Measurements from ENCODE around the gene KLHL29.

KLHL29 gene

GRCh38 chr2:23460993-23461392 lies 76.0 kb downstream of the KLHL29 start:
- FAIRE-seq (no peak), DNase-seq (ENCODE audit: insufficient read length, low spot score) (no peak)

GRCh38 chr2:23464156-23464555 lies 79.2 kb downstream of the KLHL29 start:
- DNase-seq (ENCODE audit: insufficient read length, low spot score) (no peak), FAIRE-seq (no peak)
- TF ChIP-seq CTCF (IDR thresholded peaks at IDR 0.05; ENCODE audit: insufficient read depth, missing control alignments), result no peak

More at GRCh38 chr2:23460993-23461392, 76.0 kb downstream of the KLHL29 start:
- TF ChIP-seq CTCF (IDR thresholded peaks at IDR 0.05; ENCODE audit: insufficient read depth, missing control alignments), result no peak

GRCh38 chr2:23464905-23465537 lies 80.0 kb downstream of the KLHL29 start:
- TF ChIP-seq CTCF (IDR thresholded peaks at IDR 0.05; ENCODE audit: insufficient read depth, missing control alignments), result no peak
- no peak for DNase-seq (ENCODE audit: insufficient read length, low spot score)
- no peak for FAIRE-seq

GRCh38 chr2:23465936-23466335 lies 81.0 kb downstream of the KLHL29 start:
- FAIRE-seq (no peak), DNase-seq (ENCODE audit: insufficient read length, low spot score) (no peak)
- TF ChIP-seq CTCF (IDR thresholded peaks at IDR 0.05; ENCODE audit: insufficient read depth, missing control alignments), result no peak

GRCh38 chr2:23467618-23468017 lies 82.6 kb downstream of the KLHL29 start:
- TF ChIP-seq CTCF (IDR thresholded peaks at IDR 0.05; ENCODE audit: insufficient read depth, missing control alignments), result no peak
- FAIRE-seq (no peak), DNase-seq (ENCODE audit: insufficient read length, low spot score) (no peak)

- no peak for FAIRE-seq
- no peak for TF ChIP-seq CTCF (IDR thresholded peaks at IDR 0.05; ENCODE audit: insufficient read depth, missing control alignments)
- DNase-seq (ENCODE audit: insufficient read length, low spot score), result no peak
Observed at GRCh38 chr2:23468474-23469141, 83.6 kb downstream of the KLHL29 start.

GRCh38 chr2:23469142-23469540 lies 84.2 kb downstream of the KLHL29 start:
- no peak for FAIRE-seq

More at GRCh38 chr2:23469142-23469540, 84.2 kb downstream of the KLHL29 start:
- no peak for TF ChIP-seq CTCF (IDR thresholded peaks at IDR 0.05; ENCODE audit: insufficient read depth, missing control alignments)
- DNase-seq (ENCODE audit: insufficient read length, low spot score), result no peak

Data from D721Med (cell line).